Measurements from ENCODE around the gene CCDC8. TPM values are rescaled to one million over a fixed set of nuclear protein-coding genes. Genes with fewer than 3 reads are reported as not detected.

Gene CCDC8
- total RNA-seq, 2 experiments from 2014 or later, result not detected

- Mint-ChIP-seq H3K36me3 (ENCODE audit: low read depth) (peaks cover 43% of the 10 kb centered on the region), H3K27me3 (no peaks in the 10 kb centered on the region), H3K27ac (no peak overlapping the region), H3K4me3 (no peak overlapping the region), H3K4me1 (ENCODE audit: low read depth) (peaks cover 8% of the 10 kb centered on the region), H3K9me3 (no peaks in the 10 kb centered on the region)
- DNase-seq (no peak), ATAC-seq (no peak)
- CTCF ChIA-PET, result interaction anchor here (1.1 kb wide), 1 partner anchor 9 kb away, joined by 3 read pairs; no protein-coding TSS in a partner anchor
- POLR2A ChIA-PET, result interaction anchor here (1.3 kb wide), 1 partner anchor 20 kb away, joined by 4 read pairs; no protein-coding TSS in a partner anchor
- no peak for TF ChIP-seq CTCF (IDR thresholded peaks at IDR 0.05)
- intact Hi-C loops (cut with micrococcal nuclease), result no loop called here
These were observed 23.1 kb downstream of the CCDC8 start for GRCh38 chr19:46390121-46390858.

DNA sequence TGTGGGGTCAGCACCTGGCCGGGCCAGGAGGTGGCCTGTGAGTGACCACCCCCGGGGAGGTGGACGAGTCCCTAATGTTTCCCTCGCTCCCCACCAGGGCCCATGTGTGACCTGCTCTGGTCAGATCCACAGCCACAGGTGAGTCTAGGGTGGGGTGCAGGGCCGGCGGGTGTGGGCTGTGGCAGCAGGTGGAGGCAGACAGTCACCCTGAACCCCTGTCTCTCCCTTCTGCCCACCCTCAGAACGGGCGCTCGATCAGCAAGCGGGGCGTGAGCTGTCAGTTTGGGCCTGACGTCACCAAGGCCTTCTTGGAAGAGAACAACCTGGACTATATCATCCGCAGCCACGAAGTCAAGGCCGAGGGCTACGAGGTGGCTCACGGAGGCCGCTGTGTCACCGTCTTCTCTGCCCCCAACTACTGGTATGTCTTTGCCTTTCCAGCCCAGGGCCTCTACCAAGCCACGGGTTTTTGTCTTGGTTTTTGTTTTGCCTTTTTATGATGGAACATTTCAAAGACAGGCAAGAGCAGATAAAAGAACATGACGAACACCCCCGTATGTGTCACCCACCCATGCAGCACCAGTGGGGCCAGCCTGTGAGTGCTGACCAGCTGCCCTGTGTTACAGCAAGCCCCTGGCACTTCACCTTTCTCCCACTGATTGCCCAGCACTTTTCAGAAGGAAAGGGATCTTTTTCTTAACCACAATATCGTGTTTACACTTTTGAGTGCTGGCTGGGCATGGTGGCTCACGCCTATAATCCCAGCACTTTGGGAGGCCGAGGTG lies 24.9 kb downstream of the CCDC8 start:
- H3K36me3 Mint-ChIP-seq (ENCODE audit: low read depth), result peaks cover 56% of the 10 kb centered on the region
- TF ChIP-seq CTCF (IDR thresholded peaks at IDR 0.05), result no peak
- no peaks in the 10 kb centered on the region for H3K27me3 Mint-ChIP-seq
- ChIA-PET CTCF (interaction anchor here (1.2 to 3.7 kb wide), 2 partner anchors 7 to 14 kb away, joined by 3 to 23 read pairs; no protein-coding TSS in a partner anchor), POLR2A (no interaction called here)
- no peak overlapping the region for H3K4me3 Mint-ChIP-seq
- DNase-seq (no peak), ATAC-seq (no peak)
- H3K27ac Mint-ChIP-seq, result no peak overlapping the region
- H3K9me3 Mint-ChIP-seq, result no peaks in the 10 kb centered on the region
- peaks cover 4% of the 10 kb centered on the region for H3K4me1 Mint-ChIP-seq (ENCODE audit: low read depth)
- intact Hi-C loops (cut with micrococcal nuclease), result no loop called here

DNA sequence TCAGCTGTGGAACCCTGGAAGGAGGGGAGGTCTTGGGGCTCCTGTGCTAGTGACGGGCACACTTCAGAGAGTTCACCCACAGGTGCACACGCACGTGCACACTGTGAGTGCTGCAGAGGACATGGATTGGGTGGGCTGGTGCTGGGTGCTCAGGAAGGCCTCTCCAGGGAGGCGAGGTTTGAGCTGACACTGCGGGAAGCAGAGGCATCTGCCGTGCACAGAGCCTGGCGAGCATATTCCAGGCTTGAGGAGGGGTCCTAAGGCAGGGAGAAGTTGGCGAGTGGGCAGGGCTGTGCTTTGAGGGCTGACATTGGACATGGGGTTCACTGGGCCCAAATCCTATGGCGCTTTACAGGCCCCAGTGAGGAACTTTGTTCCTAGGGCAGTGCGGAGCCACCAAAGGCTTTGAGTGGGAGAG lies 25.6 kb downstream of the CCDC8 start:
- no peaks in the 10 kb centered on the region for H3K27me3 Mint-ChIP-seq
- no peak overlapping the region for H3K4me3 Mint-ChIP-seq
- CTCF ChIA-PET, result interaction anchor here (3.7 kb wide), 1 partner anchor 8 kb away, joined by 23 read pairs; no protein-coding TSS in a partner anchor

GRCh38 chr19:46386996-46387712 lies 26.2 kb downstream of the CCDC8 start:
- no peaks in the 10 kb centered on the region for H3K27me3 Mint-ChIP-seq
- POLR2A ChIA-PET, result interaction anchor here (0.8 to 1.0 kb wide), 2 partner anchors 36 to 83 kb away, joined by 3 to 4 read pairs; no protein-coding TSS in a partner anchor
- intact Hi-C loops (cut with micrococcal nuclease), result no loop called here
- CTCF ChIA-PET, result interaction anchor here (3.7 kb wide), 1 partner anchor 8 kb away, joined by 23 read pairs; no protein-coding TSS in a partner anchor
- no peak for TF ChIP-seq CTCF (IDR thresholded peaks at IDR 0.05)
- H3K9me3 Mint-ChIP-seq, result no peaks in the 10 kb centered on the region
- no peak overlapping the region for H3K4me3 Mint-ChIP-seq
- H3K36me3 Mint-ChIP-seq (ENCODE audit: low read depth), result peaks cover 61% of the 10 kb centered on the region
- DNase-seq (no peak), ATAC-seq (no peak)
- no peak overlapping the region for H3K27ac Mint-ChIP-seq
- H3K4me1 Mint-ChIP-seq (ENCODE audit: low read depth), result no peaks in the 10 kb centered on the region

More for the DNA sequence above, 25.6 kb downstream of the CCDC8 start:
- no peak overlapping the region for H3K27ac Mint-ChIP-seq
- intact Hi-C loops (cut with micrococcal nuclease), result no loop called here
- no peak for TF ChIP-seq CTCF (IDR thresholded peaks at IDR 0.05)
- no peaks in the 10 kb centered on the region for H3K9me3 Mint-ChIP-seq
- H3K4me1 Mint-ChIP-seq (ENCODE audit: low read depth), result peaks cover 3% of the 10 kb centered on the region
- DNase-seq (no peak), ATAC-seq (no peak)
- POLR2A ChIA-PET, result no interaction called here
- H3K36me3 Mint-ChIP-seq (ENCODE audit: low read depth), result peaks cover 57% of the 10 kb centered on the region

All from activated CD8-positive, alpha-beta T cell treated with anti-CD3 and anti-CD28 coated beads for 36 hours (primary cell).